SK-N-SH (cell line): ENCODE measurements around the gene PKP2.

Experiments used
- GATA2 ChIP-seq: sonication (generic); formaldehyde crosslinking; IDR thresholded peaks from 2 replicates; pipeline ENCODE4 v1.5.0; 2020; ENCODE audit warnings: mild to moderate bottlenecking, missing genetic modification reagents
- JUND ChIP-seq: IDR thresholded peaks from 2 replicates; pipeline ENCODE4 v1.4.0; 2012
- MXI1 ChIP-seq: IDR thresholded peaks from 2 replicates; pipeline ENCODE4 v1.6.1; 2012; ENCODE audit warnings: mild to moderate bottlenecking, low read depth, low read length, improper control_type of control experiment
- NRF1 ChIP-seq: IDR thresholded peaks from 2 replicates; pipeline ENCODE4 v1.6.1; 2012; ENCODE audit warnings: low read depth, mild to moderate bottlenecking, low read length
- POLR2AphosphoS5 ChIP-seq: IDR thresholded peaks from 2 replicates; pipeline ENCODE4 v1.6.1; 2012; ENCODE audit warnings: low read depth, low read length
- RAD21 ChIP-seq: IDR thresholded peaks from 2 replicates; pipeline ENCODE4 v1.6.1; 2012; ENCODE audit warnings: mild to moderate bottlenecking, low read length
- TAF1 ChIP-seq: IDR thresholded peaks from 2 replicates; pipeline ENCODE4 v1.6.1; 2012; ENCODE audit warnings: low read depth, mild to moderate bottlenecking, low read length, moderate library complexity, borderline replicate concordance
- TEAD4 ChIP-seq: IDR thresholded peaks from 2 replicates; pipeline ENCODE4 v1.4.0; 2012; ENCODE audit warnings: mild to moderate bottlenecking, borderline replicate concordance; ENCODE audit not compliant: insufficient read depth
- USF1 ChIP-seq: IDR thresholded peaks from 2 replicates; pipeline ENCODE4 v1.4.0; 2012; ENCODE audit warnings: low read depth, borderline replicate concordance
- TF ChIP-seq, protein P1 (sequence below): fragments of 200-600 bp; sonication (generic); IDR thresholded peaks from 2 replicates; pipeline ENCODE4 v1.6.1; 2017; ENCODE audit warnings: antibody characterized with exemption, mild to moderate bottlenecking, moderate library complexity
- TF ChIP-seq, protein P2 (sequence below): IDR thresholded peaks from 2 replicates; pipeline ENCODE4 v1.4.0; 2012; ENCODE audit warnings: low read depth
- TF ChIP-seq, protein P3 (sequence below): IDR thresholded peaks from 2 replicates; pipeline ENCODE4 v1.6.1; 2012; ENCODE audit warnings: mild to moderate bottlenecking, low read depth, low read length, moderate library complexity

GRCh38 chr12:32773691-32774090, 122.9 kb downstream of the PKP2 start:
- TF ChIP-seq, protein P1, sequence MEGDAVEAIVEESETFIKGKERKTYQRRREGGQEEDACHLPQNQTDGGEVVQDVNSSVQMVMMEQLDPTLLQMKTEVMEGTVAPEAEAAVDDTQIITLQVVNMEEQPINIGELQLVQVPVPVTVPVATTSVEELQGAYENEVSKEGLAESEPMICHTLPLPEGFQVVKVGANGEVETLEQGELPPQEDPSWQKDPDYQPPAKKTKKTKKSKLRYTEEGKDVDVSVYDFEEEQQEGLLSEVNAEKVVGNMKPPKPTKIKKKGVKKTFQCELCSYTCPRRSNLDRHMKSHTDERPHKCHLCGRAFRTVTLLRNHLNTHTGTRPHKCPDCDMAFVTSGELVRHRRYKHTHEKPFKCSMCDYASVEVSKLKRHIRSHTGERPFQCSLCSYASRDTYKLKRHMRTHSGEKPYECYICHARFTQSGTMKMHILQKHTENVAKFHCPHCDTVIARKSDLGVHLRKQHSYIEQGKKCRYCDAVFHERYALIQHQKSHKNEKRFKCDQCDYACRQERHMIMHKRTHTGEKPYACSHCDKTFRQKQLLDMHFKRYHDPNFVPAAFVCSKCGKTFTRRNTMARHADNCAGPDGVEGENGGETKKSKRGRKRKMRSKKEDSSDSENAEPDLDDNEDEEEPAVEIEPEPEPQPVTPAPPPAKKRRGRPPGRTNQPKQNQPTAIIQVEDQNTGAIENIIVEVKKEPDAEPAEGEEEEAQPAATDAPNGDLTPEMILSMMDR: no peak
- TF ChIP-seq JUND (no peak), POLR2AphosphoS5 (no peak), MXI1 (no peak), USF1 (no peak), TEAD4 (no peak), NRF1 (no peak), GATA2 (no peak), TAF1 (no peak), RAD21 (no peak)
- TF ChIP-seq, protein P2, sequence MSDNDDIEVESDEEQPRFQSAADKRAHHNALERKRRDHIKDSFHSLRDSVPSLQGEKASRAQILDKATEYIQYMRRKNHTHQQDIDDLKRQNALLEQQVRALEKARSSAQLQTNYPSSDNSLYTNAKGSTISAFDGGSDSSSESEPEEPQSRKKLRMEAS: no peak
- TF ChIP-seq, protein P3, sequence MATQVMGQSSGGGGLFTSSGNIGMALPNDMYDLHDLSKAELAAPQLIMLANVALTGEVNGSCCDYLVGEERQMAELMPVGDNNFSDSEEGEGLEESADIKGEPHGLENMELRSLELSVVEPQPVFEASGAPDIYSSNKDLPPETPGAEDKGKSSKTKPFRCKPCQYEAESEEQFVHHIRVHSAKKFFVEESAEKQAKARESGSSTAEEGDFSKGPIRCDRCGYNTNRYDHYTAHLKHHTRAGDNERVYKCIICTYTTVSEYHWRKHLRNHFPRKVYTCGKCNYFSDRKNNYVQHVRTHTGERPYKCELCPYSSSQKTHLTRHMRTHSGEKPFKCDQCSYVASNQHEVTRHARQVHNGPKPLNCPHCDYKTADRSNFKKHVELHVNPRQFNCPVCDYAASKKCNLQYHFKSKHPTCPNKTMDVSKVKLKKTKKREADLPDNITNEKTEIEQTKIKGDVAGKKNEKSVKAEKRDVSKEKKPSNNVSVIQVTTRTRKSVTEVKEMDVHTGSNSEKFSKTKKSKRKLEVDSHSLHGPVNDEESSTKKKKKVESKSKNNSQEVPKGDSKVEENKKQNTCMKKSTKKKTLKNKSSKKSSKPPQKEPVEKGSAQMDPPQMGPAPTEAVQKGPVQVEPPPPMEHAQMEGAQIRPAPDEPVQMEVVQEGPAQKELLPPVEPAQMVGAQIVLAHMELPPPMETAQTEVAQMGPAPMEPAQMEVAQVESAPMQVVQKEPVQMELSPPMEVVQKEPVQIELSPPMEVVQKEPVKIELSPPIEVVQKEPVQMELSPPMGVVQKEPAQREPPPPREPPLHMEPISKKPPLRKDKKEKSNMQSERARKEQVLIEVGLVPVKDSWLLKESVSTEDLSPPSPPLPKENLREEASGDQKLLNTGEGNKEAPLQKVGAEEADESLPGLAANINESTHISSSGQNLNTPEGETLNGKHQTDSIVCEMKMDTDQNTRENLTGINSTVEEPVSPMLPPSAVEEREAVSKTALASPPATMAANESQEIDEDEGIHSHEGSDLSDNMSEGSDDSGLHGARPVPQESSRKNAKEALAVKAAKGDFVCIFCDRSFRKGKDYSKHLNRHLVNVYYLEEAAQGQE: no peak
